Natural killer cell treated with Interleukin-12 subunit alpha and Interleukin-12 subunit beta and Interleukin-15 and Interleukin-18, amount 100 ng/mL, for 72 hours (primary cell): Measurements from ENCODE around the gene ADAMTS14. TPM values are rescaled to one million over a fixed set of nuclear protein-coding genes. Genes with fewer than 3 reads are reported as not detected.

Experiments
- ATAC-seq, 2 donors: fragments of 150-1000 bp; cut with Tn5 transposase in 1 of 2; sonication (Bioruptor Pico), chemical (Tn5 transposase) in 1 of 2; 2 replicates each; pipeline ENCODE4 v1.10.0; 2021
- DNase-seq: peaks from one replicate; pipeline ENCODE4 v3.0.0; 2022; ENCODE audit warnings: low spot score
- H3K27ac Mint-ChIP-seq, 2 donors: 1 replicate in 1 of 2; 2 replicates in 1 of 2; pipeline ENCODE4 v1.8.0; 2022; ENCODE audit warnings: mixed read lengths in 2 of 2, mild to moderate bottlenecking in 1 of 2, moderate library complexity in 1 of 2
- H3K27me3 Mint-ChIP-seq, 2 donors: 1 replicate in 1 of 2; 2 replicates in 1 of 2; pipeline ENCODE4 v1.8.0; 2022; ENCODE audit warnings: mixed read lengths in 2 of 2
- H3K36me3 Mint-ChIP-seq: one replicate; pipeline ENCODE4 v1.8.0; 2022; ENCODE audit warnings: mixed read lengths
- H3K4me1 Mint-ChIP-seq, 2 donors: 1 replicate in 1 of 2; 2 replicates in 1 of 2; pipeline ENCODE4 v1.8.0; 2022; ENCODE audit warnings: low read depth in 2 of 2, mixed read lengths in 2 of 2, mild to moderate bottlenecking in 1 of 2
- H3K4me3 Mint-ChIP-seq: one replicate; pipeline ENCODE4 v1.8.0; 2022; ENCODE audit warnings: mixed read lengths
- H3K9me3 Mint-ChIP-seq: 2 replicates; pipeline ENCODE4 v1.8.0; 2022; ENCODE audit warnings: mixed read lengths
- total RNA-seq, 2 donors: library from RNA; stranded (reverse); gene quantifications; one replicate each; pipeline ENCODE4 v1.2.3, GENCODE V29; 2022

Gene ADAMTS14
- total RNA-seq, 2 donors from 2014 or later, result 0.07 to 0.61 TPM

DNA sequence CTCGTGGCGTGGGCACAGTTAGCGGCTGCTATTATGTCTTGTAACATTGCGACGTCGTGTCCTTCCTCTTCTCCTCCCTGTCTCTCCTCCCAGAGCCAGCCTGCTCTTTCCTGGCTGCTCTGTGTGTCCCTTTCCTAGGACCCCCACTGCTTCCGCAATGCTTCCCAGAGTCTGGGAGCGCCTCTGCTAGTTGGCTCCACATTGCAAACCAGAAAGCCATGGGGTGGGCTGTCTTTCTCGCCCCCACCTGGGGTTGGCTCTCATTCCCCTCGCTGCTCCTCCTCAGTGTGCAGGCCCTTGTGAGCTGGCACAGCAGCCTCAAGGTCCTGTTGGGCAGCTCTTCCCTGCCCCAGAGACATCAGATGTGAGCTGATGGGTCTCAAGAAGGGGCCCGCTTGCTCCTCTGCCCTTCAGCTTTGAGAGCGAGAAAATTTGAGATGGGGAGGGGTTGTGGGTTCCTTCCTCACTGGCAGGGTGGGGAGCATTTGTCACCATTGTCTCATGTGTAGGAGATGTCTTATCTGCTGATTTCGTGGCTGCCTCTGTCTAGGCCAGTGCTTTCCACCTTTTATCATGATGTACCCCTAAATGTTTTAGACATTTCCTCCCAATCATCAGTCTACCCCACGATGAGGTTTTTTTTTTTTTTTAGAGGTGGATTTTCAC lies 3.3 kb downstream of the ADAMTS14 start:
- H3K4me1 Mint-ChIP-seq, result peaks cover 24 to 27% of the 10 kb centered on the region in 2 donors
- H3K27me3 Mint-ChIP-seq, result peaks cover 16 to 20% of the 10 kb centered on the region in 2 donors
- H3K27ac Mint-ChIP-seq, result no peak overlapping the region
- no peak for ATAC-seq
- H3K9me3 Mint-ChIP-seq, result no peaks in the 10 kb centered on the region
- no peak for DNase-seq
- no peak overlapping the region for H3K4me3 Mint-ChIP-seq
- H3K36me3 Mint-ChIP-seq, result no peaks in the 10 kb centered on the region

DNA sequence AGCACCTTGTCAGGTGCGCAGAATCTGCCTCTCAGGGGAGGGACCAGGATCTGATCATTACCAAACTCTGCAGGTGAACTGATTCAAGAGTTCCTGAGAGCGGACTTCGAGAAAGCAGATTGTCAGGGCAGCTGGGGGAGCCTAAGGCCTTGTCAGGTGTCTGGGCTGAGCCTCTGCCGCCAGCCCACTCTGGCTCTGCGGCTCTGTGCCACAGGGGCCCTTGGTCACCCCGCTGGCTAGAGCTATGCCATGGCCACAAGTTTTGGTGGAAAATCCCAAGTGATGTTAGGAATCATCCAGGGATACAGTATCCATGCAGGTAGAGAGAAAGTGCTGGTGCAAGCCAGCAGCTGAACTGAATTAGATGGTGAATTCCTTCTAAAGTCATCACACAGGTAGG lies 4.2 kb downstream of the ADAMTS14 start:
- Mint-ChIP-seq H3K4me3 (no peak overlapping the region), H3K36me3 (no peaks in the 10 kb centered on the region), H3K9me3 (no peaks in the 10 kb centered on the region), H3K27ac (no peak overlapping the region), H3K4me1 (peaks cover 22 to 25% of the 10 kb centered on the region in 2 donors), H3K27me3 (peaks cover 13 to 14% of the 10 kb centered on the region in 2 donors)
- ATAC-seq (no peak), DNase-seq (no peak)

DNA sequence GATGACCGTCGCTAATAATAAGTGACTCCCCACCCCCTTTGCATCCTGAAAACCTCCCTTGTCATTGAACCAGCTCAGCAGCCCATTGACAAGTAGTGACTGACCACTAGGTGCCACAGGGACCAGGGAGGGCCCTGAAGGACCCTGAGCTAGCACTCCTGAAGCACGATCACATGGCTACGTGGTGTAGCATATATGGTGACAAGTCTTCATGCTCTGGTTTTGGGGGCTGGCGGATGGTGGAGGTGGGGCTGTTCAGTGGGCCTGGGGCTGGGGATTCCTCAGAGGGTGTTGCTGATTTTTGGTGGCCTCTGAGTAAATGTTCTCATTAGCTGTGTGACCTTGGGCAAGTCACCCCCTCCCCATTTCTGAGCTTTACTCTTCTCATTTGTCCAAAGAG lies 4.7 kb downstream of the ADAMTS14 start:
- Mint-ChIP-seq H3K36me3 (no peaks in the 10 kb centered on the region), H3K4me3 (no peak overlapping the region), H3K27me3 (peaks cover 10% of the 10 kb centered on the region in 2 donors), H3K27ac (no peak overlapping the region), H3K9me3 (no peaks in the 10 kb centered on the region), H3K4me1 (peaks cover 21 to 24% of the 10 kb centered on the region in 2 donors)
- DNase-seq, result no peak
- ATAC-seq, result no peak

DNA sequence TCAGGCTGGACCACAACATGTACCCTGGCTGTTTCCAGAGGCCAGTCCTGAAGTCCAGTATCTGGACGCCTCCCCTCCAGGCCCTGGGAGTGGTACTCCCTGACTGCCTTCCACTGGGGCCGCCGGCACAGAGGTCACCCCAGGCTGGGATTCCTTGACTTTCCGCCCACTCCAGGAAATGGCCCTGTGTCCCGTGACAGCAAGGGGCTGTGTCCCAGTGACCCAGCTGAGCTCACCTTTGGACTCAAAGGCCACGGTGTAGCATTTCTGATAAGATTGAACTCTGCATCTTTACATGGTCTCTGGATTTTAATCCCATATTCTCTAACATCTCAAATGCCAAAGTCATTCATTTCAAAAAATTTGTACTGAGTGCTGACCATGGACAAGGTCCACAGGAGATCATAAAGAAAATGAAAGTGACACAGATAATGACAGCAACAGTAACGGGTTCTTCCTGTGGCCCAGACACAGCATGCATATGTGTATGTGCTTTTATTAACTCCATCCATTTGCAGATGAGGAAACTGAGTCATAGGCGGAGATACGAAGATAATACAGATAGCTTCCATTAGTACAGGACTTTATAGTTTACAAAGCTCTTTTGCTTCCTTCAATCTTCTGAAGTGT lies 5.4 kb downstream of the ADAMTS14 start:
- ATAC-seq, result no peak
- H3K27ac Mint-ChIP-seq, result peak overlapping the region; percentile 17 to 77
- DNase-seq, result no peak

DNA sequence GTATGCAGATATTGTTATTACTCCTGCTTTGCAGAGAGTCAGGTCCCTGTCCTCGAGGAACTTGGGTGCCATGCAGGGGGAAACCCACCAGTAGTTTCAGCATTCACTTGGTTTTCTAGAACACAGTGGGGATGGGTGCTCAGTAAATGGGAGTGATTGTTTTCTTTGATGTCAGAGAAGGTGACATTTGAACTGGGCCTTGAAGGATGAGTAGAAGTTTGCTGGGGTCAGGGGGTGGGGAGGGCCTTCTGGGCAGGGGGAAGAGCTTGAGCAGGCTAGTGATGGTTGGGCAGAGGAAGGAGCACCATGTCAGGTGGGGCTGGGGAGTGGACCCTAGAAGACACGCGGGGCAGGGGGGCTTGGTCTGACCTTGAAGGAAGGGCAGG lies 5.9 kb downstream of the ADAMTS14 start:
- peaks cover 17 to 24% of the 10 kb centered on the region in 2 donors for H3K4me1 Mint-ChIP-seq
- no peaks in the 10 kb centered on the region for H3K9me3 Mint-ChIP-seq
- H3K27ac Mint-ChIP-seq, result peak overlapping the region; percentile 17 to 77
- no peaks in the 10 kb centered on the region for H3K36me3 Mint-ChIP-seq
- peak overlapping the region; percentile 20 for H3K4me3 Mint-ChIP-seq
- no peak for ATAC-seq
- H3K27me3 Mint-ChIP-seq, result peaks cover 4 to 6% of the 10 kb centered on the region in 2 donors
- no peak for DNase-seq

More for the DNA sequence above, 5.4 kb downstream of the ADAMTS14 start:
- Mint-ChIP-seq H3K4me1 (peaks cover 22 to 25% of the 10 kb centered on the region in 2 donors), H3K27me3 (peaks cover 9 to 10% of the 10 kb centered on the region in 2 donors), H3K4me3 (peak overlapping the region; percentile 20), H3K9me3 (no peaks in the 10 kb centered on the region), H3K36me3 (no peaks in the 10 kb centered on the region)

DNA sequence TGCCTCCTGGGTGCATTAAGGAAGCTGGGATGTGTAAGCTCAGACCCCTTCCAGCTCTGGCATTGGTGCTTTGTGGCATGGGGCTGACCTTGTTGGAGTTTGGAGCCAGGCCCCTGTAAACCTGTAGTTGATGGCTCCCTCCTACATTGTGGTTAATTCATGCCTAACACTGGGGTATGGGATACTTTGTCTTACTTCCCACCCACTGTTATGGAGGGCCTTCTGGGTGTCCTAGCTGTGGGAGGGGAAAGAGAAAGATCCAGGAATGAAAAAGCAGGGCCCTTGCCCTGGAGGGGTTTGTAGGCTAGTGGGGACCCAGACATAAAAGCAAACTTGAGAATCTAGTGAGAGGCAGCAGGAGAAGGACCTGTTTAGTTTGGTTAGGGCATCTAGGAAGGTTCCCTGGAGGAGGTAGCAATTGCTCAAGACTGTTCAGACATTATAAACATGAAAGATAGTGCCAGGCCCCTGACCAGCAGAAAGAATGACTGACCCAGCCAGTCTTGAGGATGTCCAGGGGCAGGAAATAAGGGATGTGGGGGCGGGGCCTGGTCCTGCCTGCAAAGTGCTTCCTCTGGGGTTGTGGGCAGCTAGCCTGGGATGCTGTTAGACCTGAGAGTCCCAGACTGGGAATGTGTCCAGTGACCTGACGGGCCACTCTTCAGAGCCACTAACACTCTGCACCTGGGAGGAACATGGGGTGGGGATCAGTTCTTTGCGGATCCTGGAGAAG lies 6.6 kb downstream of the ADAMTS14 start:
- no peak overlapping the region for H3K4me3 Mint-ChIP-seq
- peaks cover 14 to 23% of the 10 kb centered on the region in 2 donors for H3K4me1 Mint-ChIP-seq
- ATAC-seq, result no peak
- peak overlapping the region in 1 of 2 donors; percentile 77 for H3K27ac Mint-ChIP-seq
- no peaks in the 10 kb centered on the region for H3K36me3 Mint-ChIP-seq
- peaks cover 0 to 4% of the 10 kb centered on the region in 2 donors for H3K27me3 Mint-ChIP-seq
- H3K9me3 Mint-ChIP-seq, result no peaks in the 10 kb centered on the region
- no peak for DNase-seq

DNA sequence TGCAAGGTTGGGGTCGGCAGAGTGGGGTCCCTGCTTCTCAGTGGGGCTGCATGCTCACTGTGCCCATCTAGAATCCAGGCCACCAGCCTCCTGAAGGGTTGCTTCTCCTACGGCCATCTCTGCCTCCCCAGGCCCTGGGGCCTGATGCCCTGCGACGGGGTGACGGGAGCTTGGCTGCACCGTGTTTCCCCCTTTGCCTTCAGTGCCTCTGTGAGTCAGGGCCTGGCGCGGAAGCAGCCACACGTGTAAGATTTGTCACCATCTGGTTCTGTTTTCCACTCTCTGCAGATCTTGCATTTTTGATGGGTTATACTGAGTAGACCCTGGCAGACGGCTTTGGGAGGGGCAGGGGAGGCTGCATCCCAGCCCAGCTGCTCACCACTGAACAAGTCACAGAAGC lies 7.2 kb downstream of the ADAMTS14 start:
- peaks cover 14 to 23% of the 10 kb centered on the region in 2 donors for H3K4me1 Mint-ChIP-seq
- H3K4me3 Mint-ChIP-seq, result no peak overlapping the region
- H3K9me3 Mint-ChIP-seq, result no peaks in the 10 kb centered on the region
- no peak for DNase-seq
- ATAC-seq, result no peak
- H3K27ac Mint-ChIP-seq, result no peak overlapping the region
- peaks cover 0 to 4% of the 10 kb centered on the region in 2 donors for H3K27me3 Mint-ChIP-seq
- H3K36me3 Mint-ChIP-seq, result no peaks in the 10 kb centered on the region

DNA sequence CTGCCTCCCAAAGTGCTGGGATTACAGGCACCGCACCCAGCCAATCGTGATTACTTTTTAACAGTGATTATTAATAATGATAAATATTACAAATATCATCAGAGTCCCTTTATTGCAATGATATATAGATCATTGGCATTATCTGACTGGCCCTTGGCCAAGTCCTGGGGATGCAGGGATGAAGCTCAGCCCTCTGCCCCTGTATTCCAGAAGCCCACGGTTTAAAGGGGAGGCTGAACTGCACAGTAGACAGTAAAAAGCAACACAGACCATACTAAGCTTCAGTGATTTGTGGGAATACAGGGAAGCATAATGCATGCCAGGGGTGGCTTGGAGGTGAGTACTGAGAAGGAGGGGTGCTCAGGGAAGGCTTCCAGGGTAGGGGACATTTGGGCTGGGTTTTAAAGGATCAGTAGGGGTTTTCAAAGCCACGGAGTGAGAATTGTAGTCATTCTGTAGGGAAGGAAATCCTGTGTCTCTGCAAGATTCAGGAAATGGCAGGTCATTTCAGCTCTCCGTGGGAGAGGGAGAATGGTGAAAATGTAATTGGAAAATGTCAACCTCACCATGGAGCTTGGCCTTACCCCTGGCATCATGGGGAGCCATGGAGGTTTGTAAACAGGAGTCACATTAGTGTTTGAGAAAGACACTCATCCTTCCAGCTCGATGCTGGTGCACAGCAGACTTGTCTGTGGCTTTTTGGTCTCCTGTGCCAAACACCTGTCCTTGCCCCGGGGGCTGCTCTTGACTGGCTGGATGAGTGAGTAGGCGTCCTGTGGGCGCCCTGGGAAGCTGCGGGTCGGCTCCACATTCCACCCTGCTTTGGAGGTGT lies 8.8 kb downstream of the ADAMTS14 start:
- no peak overlapping the region for H3K27ac Mint-ChIP-seq
- ATAC-seq, result no peak
- no peaks in the 10 kb centered on the region for H3K36me3 Mint-ChIP-seq
- peaks cover 14 to 23% of the 10 kb centered on the region in 2 donors for H3K4me1 Mint-ChIP-seq
- no peaks in the 10 kb centered on the region for H3K9me3 Mint-ChIP-seq
- no peaks in the 10 kb centered on the region for H3K27me3 Mint-ChIP-seq
- H3K4me3 Mint-ChIP-seq, result no peak overlapping the region
- DNase-seq, result no peak

DNA sequence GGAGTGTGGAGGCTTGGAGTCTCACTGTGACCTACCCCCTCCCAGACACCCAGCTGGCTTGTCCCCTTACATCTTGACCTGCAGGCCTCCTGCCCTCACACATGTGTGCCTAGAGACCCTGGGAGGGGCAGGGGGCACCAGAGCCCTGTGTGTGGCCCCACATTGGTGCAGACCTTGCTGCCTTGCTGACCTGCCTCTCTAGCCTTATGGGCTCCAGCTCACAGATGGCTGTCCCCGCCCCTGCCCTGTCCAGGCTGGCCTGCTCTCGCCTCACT lies 9.4 kb downstream of the ADAMTS14 start:
- ATAC-seq (peak in 1 of 2 donors; percentile 25), DNase-seq (no peak)
- no peak overlapping the region for H3K4me3 Mint-ChIP-seq
- no peaks in the 10 kb centered on the region for H3K27me3 Mint-ChIP-seq
- H3K27ac Mint-ChIP-seq, result peak overlapping the region in 1 of 2 donors; percentile 8
- no peaks in the 10 kb centered on the region for H3K9me3 Mint-ChIP-seq
- H3K36me3 Mint-ChIP-seq, result no peaks in the 10 kb centered on the region
- peaks cover 14 to 23% of the 10 kb centered on the region in 2 donors for H3K4me1 Mint-ChIP-seq

DNA sequence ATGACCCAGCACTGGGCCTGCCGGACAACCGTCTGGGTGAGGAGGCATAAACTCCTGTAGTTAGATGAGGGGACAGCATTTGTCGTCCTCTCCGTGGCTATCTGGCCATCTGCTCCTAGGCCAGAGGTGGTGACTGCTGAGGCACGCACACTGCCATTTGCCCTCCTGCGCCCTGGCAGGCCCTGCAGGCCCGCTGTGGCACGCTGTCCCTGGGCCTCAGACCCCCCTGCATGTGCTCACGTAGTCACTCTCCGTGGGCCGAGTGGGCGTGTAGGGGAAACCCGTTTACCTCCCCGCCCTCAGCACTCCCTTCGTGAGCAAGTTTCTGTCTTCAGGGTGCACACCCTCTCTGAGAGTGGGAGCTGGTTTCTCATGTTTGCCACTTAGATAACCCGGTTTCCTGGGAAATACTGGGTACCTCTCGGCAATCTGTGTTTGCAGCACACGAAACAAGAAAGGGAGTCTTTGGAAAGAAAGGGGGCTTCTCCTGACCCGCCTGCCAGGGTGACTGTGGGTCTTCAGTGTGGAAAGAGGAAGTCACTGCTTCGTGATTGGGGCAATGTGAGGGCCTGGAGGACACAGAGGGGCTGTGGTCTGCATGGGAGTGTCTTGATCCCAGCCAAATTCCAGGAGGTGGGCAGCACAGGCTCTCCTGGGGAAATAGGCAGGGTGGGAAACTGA lies 10.8 kb downstream of the ADAMTS14 start:
- peak in 1 of 2 donors; percentile 31 for ATAC-seq
- no peak overlapping the region for H3K27ac Mint-ChIP-seq
- peaks cover 9 to 18% of the 10 kb centered on the region in 2 donors for H3K4me1 Mint-ChIP-seq
- no peaks in the 10 kb centered on the region for H3K27me3 Mint-ChIP-seq
- no peak for DNase-seq
- H3K9me3 Mint-ChIP-seq, result no peaks in the 10 kb centered on the region
- no peak overlapping the region for H3K4me3 Mint-ChIP-seq
- H3K36me3 Mint-ChIP-seq, result no peaks in the 10 kb centered on the region

DNA sequence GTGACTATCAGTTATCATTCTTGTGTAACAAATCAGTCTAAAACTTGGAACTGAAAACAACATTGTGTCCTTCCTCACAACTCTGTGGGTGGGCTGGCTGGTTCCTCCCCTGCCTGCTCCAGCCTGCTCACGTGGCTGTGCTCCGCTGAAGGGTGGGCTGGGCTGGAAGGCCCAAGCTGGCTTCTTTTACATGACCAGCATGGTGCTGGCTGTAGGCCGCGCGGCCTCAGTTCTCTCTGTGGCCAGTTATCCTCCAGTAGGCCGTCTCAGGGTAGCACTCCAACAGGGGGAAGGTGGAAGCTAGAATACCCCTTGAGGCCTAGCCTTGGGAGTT lies 11.3 kb downstream of the ADAMTS14 start:
- ATAC-seq (no peak), DNase-seq (no peak)
- Mint-ChIP-seq H3K27me3 (no peaks in the 10 kb centered on the region), H3K27ac (no peak overlapping the region), H3K4me1 (peaks cover 4 to 13% of the 10 kb centered on the region in 2 donors), H3K4me3 (no peak overlapping the region), H3K9me3 (no peaks in the 10 kb centered on the region), H3K36me3 (no peaks in the 10 kb centered on the region)

DNA sequence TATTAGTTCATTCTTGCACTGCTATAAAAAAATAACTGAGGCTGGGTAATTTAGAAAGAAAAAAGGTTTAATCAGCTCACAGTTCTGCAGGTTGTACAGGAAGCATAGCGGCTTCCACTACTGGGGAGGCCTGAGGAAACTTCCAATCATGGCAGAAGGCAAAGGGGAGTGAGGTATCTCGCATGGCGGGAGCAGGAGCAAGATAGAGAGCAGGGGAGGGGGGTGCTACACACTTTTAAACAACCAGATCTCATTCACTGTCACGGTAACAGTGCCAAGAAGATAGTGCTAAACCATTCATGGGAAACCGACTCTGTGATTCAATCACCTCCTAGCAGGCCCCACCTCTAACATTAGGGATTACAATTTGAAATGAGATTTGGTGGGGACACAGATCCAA lies 11.6 kb downstream of the ADAMTS14 start:
- Mint-ChIP-seq H3K27me3 (no peaks in the 10 kb centered on the region), H3K9me3 (no peaks in the 10 kb centered on the region), H3K4me3 (no peak overlapping the region), H3K4me1 (peaks cover 4 to 9% of the 10 kb centered on the region in 2 donors), H3K36me3 (no peaks in the 10 kb centered on the region), H3K27ac (no peak overlapping the region)
- ATAC-seq (no peak), DNase-seq (no peak)

DNA sequence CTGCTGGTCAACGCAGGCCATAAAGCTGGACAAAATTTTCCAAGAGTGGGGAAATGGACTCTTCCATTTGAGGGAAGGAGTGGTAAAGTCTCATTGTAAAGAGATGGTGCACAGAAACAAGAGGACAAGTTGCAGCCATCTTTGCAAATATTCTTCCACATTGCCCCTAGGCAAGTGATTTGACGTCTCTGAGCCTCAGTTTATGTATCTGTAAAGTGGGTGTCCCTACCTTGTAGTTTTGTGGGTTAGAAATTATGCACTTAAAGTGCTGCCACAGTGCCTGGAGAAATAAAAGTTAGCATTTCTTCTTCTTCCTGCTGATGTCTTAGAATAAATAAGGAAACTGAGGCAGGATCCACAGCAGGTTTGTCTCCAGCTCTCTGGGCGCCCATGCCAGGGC lies 12.1 kb downstream of the ADAMTS14 start:
- DNase-seq (peak; percentile 15), ATAC-seq (no peak)
- no peak overlapping the region for H3K4me3 Mint-ChIP-seq
- no peaks in the 10 kb centered on the region for H3K9me3 Mint-ChIP-seq
- H3K27ac Mint-ChIP-seq, result no peak overlapping the region
- H3K36me3 Mint-ChIP-seq, result no peaks in the 10 kb centered on the region
- peaks cover 4 to 11% of the 10 kb centered on the region in 2 donors for H3K4me1 Mint-ChIP-seq
- no peaks in the 10 kb centered on the region for H3K27me3 Mint-ChIP-seq
